Measurements from ENCODE around the gene FAXDC2. TPM values are rescaled to one million over a fixed set of nuclear protein-coding genes. Genes with fewer than 3 reads are reported as not detected.
"Not testable (repeated sequence)": the region's sequence is repeated elsewhere in the genome, so short reads cannot be mapped to it uniquely, and the experiment has no call there.

FAXDC2 gene
- total RNA-seq, 4 donors from 2014 or later, result 57.6 to 154 (median 75.8) TPM

DNA sequence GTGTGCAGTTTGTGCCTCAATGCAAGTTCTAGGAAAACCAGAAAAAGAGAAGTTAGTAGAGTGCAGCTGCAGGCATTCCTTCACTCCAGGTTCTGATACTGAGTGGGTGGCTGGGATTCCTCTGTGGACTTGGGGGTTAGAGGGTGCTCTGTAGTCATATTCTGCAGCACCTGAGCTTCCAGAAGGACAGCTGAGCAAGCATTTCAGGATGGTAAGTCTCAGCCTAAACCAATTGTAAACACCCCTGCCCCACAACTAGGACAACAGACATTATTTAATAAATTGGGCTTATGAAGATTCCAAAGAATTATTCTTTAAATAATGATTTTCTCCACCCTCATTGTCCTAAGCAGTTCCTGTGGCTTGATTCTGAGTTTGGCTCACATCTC, 9.1 kb downstream of the FAXDC2 start:
- no peak for DNase-seq (ENCODE audit: low spot score in 2 of 2)
- Histone ChIP-seq H3K27me3 (no peaks in the 10 kb centered on the region), H3K36me3 (peaks cover 0 to 30% (median 0%) of the 10 kb centered on the region in 3 donors), H3K9me3 (no peaks in the 10 kb centered on the region), H3K4me1 (peaks cover 0 to 52% (median 4%) of the 10 kb centered on the region in 4 donors), H3K27ac (peak overlapping the region in 1 of 4 donors; percentile 34), H3K4me3 (no peak overlapping the region)
- TF ChIP-seq, protein P1, sequence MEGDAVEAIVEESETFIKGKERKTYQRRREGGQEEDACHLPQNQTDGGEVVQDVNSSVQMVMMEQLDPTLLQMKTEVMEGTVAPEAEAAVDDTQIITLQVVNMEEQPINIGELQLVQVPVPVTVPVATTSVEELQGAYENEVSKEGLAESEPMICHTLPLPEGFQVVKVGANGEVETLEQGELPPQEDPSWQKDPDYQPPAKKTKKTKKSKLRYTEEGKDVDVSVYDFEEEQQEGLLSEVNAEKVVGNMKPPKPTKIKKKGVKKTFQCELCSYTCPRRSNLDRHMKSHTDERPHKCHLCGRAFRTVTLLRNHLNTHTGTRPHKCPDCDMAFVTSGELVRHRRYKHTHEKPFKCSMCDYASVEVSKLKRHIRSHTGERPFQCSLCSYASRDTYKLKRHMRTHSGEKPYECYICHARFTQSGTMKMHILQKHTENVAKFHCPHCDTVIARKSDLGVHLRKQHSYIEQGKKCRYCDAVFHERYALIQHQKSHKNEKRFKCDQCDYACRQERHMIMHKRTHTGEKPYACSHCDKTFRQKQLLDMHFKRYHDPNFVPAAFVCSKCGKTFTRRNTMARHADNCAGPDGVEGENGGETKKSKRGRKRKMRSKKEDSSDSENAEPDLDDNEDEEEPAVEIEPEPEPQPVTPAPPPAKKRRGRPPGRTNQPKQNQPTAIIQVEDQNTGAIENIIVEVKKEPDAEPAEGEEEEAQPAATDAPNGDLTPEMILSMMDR (IDR thresholded peaks at IDR 0.05), result no peak
- no peak for TF ChIP-seq POLR2A (IDR thresholded peaks at IDR 0.05)
- no peak for TF ChIP-seq EP300 (IDR thresholded peaks at IDR 0.05)

DNA sequence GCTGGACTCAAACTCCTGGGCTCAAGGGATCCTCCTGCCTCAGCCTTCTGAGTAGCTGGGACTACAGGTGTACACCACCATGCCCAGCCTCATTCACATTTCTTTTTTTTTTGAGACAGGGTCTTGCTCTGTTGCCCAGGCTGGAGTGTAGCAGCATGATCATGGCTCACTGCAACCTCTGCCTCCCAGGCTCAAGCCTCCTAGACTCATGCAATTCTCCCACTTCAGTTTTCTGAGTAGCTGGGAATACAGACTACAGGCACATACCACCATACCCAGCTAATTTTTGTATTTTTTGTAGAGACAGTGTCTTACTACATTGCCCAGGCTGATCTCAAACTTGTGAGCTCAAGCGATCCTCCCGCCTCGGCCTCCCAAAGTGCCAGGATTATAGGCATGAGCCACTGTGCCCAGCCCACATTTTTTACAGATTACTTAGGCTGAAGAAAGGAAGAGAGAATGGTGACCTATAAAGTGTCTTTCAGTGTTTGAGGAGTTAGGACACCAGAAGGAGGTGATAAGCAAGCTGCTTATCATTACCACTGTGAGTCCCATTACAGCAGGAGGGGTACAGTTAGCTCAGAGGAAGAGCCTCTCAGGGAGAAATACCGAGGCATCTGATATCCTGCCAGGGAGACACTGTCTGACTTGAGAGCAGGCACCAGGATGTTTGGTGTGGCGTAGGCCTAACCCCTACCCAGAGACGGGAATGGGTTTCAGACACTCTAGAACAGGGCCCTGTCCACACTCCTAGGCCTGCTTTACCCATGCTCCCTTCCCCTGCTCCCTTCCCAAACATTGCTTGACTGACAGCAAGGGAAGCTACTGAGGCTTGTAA, 9.7 kb downstream of the FAXDC2 start:
- WGBS, 2 donors, result 79% methylated on average over 6 of the region's 6 CpGs
- Histone ChIP-seq H3K27me3 (no peaks in the 10 kb centered on the region), H3K4me1 (peaks cover 0 to 52% (median 4%) of the 10 kb centered on the region in 4 donors), H3K27ac (peak overlapping the region in 1 of 4 donors; percentile 34), H3K4me3 (no peak overlapping the region), H3K9me3 (no peaks in the 10 kb centered on the region), H3K36me3 (peaks cover 0 to 34% (median 0%) of the 10 kb centered on the region in 3 donors)
- TF ChIP-seq EP300 (IDR thresholded peaks at IDR 0.05) (no peak), POLR2A (IDR thresholded peaks at IDR 0.05) (no peak)
- TF ChIP-seq, protein P1 (IDR thresholded peaks at IDR 0.05), result no peak
- no peak for DNase-seq (ENCODE audit: low spot score in 2 of 2)

DNA sequence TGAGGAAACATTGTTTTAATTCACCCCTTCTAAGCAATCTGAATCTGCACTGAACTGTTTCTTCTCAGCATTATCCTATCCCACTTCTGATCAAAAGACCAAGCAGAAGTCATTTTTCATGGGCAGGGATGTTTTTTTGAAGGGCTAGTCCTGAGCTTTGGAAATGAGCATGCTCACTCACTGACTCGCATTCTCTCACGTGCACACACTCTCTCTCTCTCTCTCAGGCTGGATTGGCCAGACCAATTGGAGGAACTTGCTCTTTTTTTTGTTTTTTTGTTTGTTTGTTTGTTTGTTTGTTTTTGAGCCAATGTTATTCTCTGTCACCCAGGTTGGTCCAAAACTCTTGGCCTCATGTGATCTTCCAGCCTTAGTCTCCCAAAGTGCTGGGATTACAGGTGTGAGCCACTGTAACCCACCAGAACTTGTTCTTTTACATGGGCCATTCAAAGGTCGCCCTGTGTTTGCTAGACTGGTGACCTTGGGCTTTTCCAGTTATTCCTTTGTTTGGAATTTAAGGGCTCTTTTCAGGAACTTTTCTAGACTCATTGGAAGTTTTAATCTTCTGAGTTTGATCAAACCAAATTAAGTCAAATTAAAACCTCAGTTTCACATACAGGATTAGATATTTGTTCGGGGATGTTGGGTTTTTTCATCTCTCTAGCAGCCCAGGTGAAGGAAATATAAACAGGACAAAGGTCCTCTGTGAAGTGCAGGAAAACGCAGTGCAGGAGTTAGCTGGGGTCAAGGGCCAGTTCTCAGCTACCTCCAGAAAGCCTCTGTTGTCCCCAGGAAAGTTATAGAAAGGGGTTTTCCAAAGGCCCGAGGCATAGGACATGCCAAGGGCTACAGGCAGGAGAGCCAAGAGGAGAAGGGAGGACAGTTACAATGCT, 13.1 kb downstream of the FAXDC2 start:
- Histone ChIP-seq H3K4me3 (no peak overlapping the region), H3K27ac (peak overlapping the region in 1 of 4 donors; percentile 79), H3K4me1 (peaks cover 0 to 46% (median 12%) of the 10 kb centered on the region in 4 donors), H3K27me3 (no peaks in the 10 kb centered on the region), H3K9me3 (no peaks in the 10 kb centered on the region), H3K36me3 (peaks cover 0 to 44% (median 0%) of the 10 kb centered on the region in 3 donors)
- WGBS, 2 donors, result 74 to 76% methylated on average over 6 of the region's 6 CpGs
- TF ChIP-seq EP300 (IDR thresholded peaks at IDR 0.05) (no peak), POLR2A (IDR thresholded peaks at IDR 0.05) (no peak)
- TF ChIP-seq, protein P1 (IDR thresholded peaks at IDR 0.05), result no peak
- DNase-seq (ENCODE audit: low spot score in 2 of 2), result no peak

DNA sequence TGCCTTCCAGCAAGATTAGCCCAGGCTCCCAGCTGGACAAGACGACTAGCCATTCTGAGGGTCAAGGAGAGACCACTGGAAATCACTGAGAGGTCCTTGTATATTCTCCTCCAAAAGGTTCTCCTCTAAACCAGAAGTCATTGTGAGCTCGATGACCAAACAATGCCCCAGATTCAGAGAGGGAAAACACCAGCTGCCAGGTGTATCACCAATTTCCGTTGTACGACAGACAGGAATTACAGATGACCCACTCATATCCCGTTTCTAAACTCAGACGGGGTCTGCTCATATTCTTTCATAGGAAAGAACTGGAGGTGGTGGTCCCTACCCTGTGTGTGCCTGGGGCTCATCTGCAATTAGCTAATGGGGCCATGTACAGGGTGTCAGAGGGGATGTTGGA, 14.2 kb downstream of the FAXDC2 start:
- no peaks in the 10 kb centered on the region for H3K9me3 ChIP-seq
- H3K27ac ChIP-seq, result peak overlapping the region in 3 of 4 donors; percentile 68 to 79 (median 79)
- H3K4me3 ChIP-seq, result no peak overlapping the region
- H3K4me1 ChIP-seq, result peaks cover 0 to 37% (median 12%) of the 10 kb centered on the region in 4 donors
- 82 to 92% methylated on average over 6 of the region's 6 CpGs for WGBS, 2 donors
- DNase-seq (ENCODE audit: low spot score in 2 of 2), result no peak
- no peaks in the 10 kb centered on the region for H3K27me3 ChIP-seq
- H3K36me3 ChIP-seq, result peaks cover 0 to 54% (median 0%) of the 10 kb centered on the region in 3 donors
- no peak for TF ChIP-seq EP300 (IDR thresholded peaks at IDR 0.05)
- TF ChIP-seq, protein P1 (IDR thresholded peaks at IDR 0.05), result no peak
- TF ChIP-seq POLR2A (IDR thresholded peaks at IDR 0.05), result no peak

DNA sequence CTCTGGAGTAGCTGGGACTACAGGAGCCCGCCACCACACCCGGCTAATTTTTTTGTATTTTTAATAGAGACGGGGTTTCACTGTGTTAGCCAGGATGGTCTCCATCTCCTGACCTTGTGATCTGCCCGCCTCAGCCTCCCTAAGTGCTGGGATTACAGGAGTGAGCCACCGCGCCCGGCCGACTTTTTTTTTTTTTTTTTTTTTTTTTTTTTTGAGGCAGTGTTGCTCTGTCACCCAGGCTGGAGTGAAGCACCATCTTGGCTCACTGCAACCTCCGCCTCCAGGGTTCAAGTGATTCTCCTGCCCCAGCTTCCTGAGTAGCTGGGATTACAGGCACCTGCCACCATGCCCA, 14.7 kb downstream of the FAXDC2 start:
- H3K36me3 ChIP-seq, result peaks cover 0 to 59% (median 0%) of the 10 kb centered on the region in 3 donors
- not testable (repeated sequence) for DNase-seq (ENCODE audit: low spot score in 2 of 2); H3K4me3 ChIP-seq

More for the DNA sequence above, 14.7 kb downstream of the FAXDC2 start:
- not testable (repeated sequence) for H3K27me3 ChIP-seq, H3K9me3 ChIP-seq
- peak overlapping the region in 3 of 4 donors; percentile 68 to 79 (median 79) for H3K27ac ChIP-seq
- H3K4me1 ChIP-seq, result peaks cover 0 to 32% (median 12%) of the 10 kb centered on the region in 4 donors
- WGBS, 2 donors, result 61 to 62% methylated on average over 9 of the region's 9 CpGs
